Measurements from ENCODE around the gene UBE2D1. TPM values are rescaled to one million over a fixed set of nuclear protein-coding genes. Genes with fewer than 3 reads are reported as not detected.
A peak's percentile ranks its signal among the peaks of the same experiment; 100 is the strongest.

UBE2D1 gene
- total and polyA plus RNA-seq, 2 of the 13 experiments (the other 11 are each of a cell fraction or from before 2014, with no cell fraction given) = 6.2 to 13.8 TPM

- TF ChIP-seq KDM2A (CRISPR knock-in tag; IDR thresholded peaks at IDR 0.05; ENCODE audit: borderline replicate concordance, low read depth) = peak; percentile 85
- peak; percentile 89 for TF ChIP-seq ELF3 (CRISPR knock-in tag; IDR thresholded peaks at IDR 0.05)
- TF ChIP-seq KLF9 (CRISPR knock-in tag; IDR thresholded peaks at IDR 0.05; ENCODE audit: low read depth) = no peak
- TF ChIP-seq ZNF761 (CRISPR knock-in tag; conservative IDR thresholded peaks at IDR 0.05) = no peak
- 0 out of 2 replicates have a peak, but pooled peaks have one; percentile 64 for TF ChIP-seq ZNF333 (CRISPR knock-in tag; IDR thresholded peaks at IDR 0.05; ENCODE audit: borderline replicate concordance)
- no peak for TF ChIP-seq ZBTB46 (CRISPR knock-in tag; IDR thresholded peaks at IDR 0.05; ENCODE audit: borderline replicate concordance)
- peak; percentile 68; the same call in 1 of the 2 replicates for TF ChIP-seq KLF6 (CRISPR knock-in tag; IDR thresholded peaks at IDR 0.05)
- no peak for TF ChIP-seq ZNF460 (CRISPR knock-in tag; IDR thresholded peaks at IDR 0.05; ENCODE audit: borderline replicate concordance)
- TF ChIP-seq JDP2 (CRISPR knock-in tag; IDR thresholded peaks at IDR 0.05; ENCODE audit: borderline replicate concordance) = no peak
- no peak for TF ChIP-seq ZNF10 (CRISPR knock-in tag; IDR thresholded peaks at IDR 0.05; ENCODE audit: borderline replicate concordance, low read depth)
- no peak for TF ChIP-seq ATF1 (CRISPR knock-in tag; IDR thresholded peaks at IDR 0.05)
- TF ChIP-seq GATA4 (IDR thresholded peaks at IDR 0.05; ENCODE audit: borderline replicate concordance, low read depth) = 0 out of 2 replicates have a peak, but pooled peaks have one; percentile 32
- TF ChIP-seq ZFYVE20 (CRISPR knock-in tag; IDR thresholded peaks at IDR 0.05; ENCODE audit: borderline replicate concordance, low read depth) = no peak
- TF ChIP-seq POGZ (CRISPR knock-in tag; IDR thresholded peaks at IDR 0.05) = peak; percentile 61
- no peak for TF ChIP-seq TCF7 (IDR thresholded peaks at IDR 0.05; ENCODE audit: low read depth)
- TF ChIP-seq ZNF782 (CRISPR knock-in tag; IDR thresholded peaks at IDR 0.05; ENCODE audit: borderline replicate concordance) = 0 out of 2 replicates have a peak, but pooled peaks have one; percentile 46
- TF ChIP-seq FUBP1 (CRISPR knock-in tag; IDR thresholded peaks at IDR 0.05; ENCODE audit: borderline replicate concordance) = no peak
- TF ChIP-seq MTERF4 (CRISPR knock-in tag; IDR thresholded peaks at IDR 0.05) = peak; percentile 53; the same call in 1 of the 2 replicates
- TF ChIP-seq ZNF781 (CRISPR knock-in tag; IDR thresholded peaks at IDR 0.05; ENCODE audit: borderline replicate concordance, not compliant biosample characterization) = no peak
- peak; percentile 53; the same call in 1 of the 2 replicates for TF ChIP-seq E2F1 (CRISPR knock-in tag; IDR thresholded peaks at IDR 0.05)
- TF ChIP-seq ZNF660 (CRISPR knock-in tag; IDR thresholded peaks at IDR 0.05; ENCODE audit: borderline replicate concordance, low read depth) = no peak
- no peak for TF ChIP-seq ZNF260 (CRISPR knock-in tag; IDR thresholded peaks at IDR 0.05; ENCODE audit: borderline replicate concordance, low read depth)
These were observed at the start of gene UBE2D1 (continued) for GRCh38 chr10:58334817-58335305.

Measured in HepG2 (cell line).